LNCaP clone FGC (cell line): Measurements from ENCODE around the gene JMJD8.

Source experiments
- DNase-seq: peaks from one replicate; pipeline ENCODE4 v3.0.0-alpha.2; 2011; ENCODE audit warnings: low read depth
- H3K4me3 ChIP-seq: 2 replicates; pipeline ENCODE4 v1.5.1; 2011; ENCODE audit warnings: mild to moderate bottlenecking, low read depth, low read length, control low read depth
- TF ChIP-seq, protein P1 (sequence below): IDR thresholded peaks from 2 replicates; pipeline ENCODE4 v1.5.1; 2012; ENCODE audit warnings: mild to moderate bottlenecking; ENCODE audit not compliant: control insufficient read depth, insufficient read depth; ENCODE audit errors: extremely low read depth

Gene JMJD8

DNA sequence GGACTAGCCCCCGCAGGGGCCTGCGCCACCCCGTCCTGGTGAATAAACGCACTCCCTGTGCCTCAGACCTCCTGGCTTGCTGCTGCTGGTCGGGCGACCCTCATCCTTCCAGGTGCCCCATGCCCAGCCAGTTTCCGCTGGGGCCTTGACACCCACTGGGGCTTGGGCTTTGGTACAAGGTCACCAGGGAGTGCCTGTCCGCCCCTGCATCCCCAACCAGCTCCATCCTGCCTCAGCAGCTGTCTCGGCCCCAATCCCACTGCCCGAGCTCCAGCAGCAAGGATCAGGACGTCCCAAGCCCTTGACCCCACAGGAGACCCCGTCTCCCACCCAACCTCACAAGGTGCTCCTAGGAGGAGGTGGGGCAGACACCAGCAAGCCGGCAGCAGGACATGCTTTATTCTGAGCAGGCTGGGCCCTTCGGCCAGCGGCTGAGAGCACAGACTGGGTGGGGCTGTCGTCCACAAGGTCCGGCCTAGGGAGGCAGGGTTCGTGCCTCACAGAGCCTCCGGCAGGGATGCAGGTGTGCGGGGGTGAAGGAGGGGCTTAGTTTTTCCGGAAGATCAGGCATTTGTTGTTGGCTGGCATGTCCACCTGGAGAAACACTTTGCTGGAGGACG, 50.0 kb downstream of the JMJD8 start:
- no peak for DNase-seq
- TF ChIP-seq, protein P1, sequence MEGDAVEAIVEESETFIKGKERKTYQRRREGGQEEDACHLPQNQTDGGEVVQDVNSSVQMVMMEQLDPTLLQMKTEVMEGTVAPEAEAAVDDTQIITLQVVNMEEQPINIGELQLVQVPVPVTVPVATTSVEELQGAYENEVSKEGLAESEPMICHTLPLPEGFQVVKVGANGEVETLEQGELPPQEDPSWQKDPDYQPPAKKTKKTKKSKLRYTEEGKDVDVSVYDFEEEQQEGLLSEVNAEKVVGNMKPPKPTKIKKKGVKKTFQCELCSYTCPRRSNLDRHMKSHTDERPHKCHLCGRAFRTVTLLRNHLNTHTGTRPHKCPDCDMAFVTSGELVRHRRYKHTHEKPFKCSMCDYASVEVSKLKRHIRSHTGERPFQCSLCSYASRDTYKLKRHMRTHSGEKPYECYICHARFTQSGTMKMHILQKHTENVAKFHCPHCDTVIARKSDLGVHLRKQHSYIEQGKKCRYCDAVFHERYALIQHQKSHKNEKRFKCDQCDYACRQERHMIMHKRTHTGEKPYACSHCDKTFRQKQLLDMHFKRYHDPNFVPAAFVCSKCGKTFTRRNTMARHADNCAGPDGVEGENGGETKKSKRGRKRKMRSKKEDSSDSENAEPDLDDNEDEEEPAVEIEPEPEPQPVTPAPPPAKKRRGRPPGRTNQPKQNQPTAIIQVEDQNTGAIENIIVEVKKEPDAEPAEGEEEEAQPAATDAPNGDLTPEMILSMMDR = no peak
- H3K4me3 ChIP-seq = no peak overlapping the region

DNA sequence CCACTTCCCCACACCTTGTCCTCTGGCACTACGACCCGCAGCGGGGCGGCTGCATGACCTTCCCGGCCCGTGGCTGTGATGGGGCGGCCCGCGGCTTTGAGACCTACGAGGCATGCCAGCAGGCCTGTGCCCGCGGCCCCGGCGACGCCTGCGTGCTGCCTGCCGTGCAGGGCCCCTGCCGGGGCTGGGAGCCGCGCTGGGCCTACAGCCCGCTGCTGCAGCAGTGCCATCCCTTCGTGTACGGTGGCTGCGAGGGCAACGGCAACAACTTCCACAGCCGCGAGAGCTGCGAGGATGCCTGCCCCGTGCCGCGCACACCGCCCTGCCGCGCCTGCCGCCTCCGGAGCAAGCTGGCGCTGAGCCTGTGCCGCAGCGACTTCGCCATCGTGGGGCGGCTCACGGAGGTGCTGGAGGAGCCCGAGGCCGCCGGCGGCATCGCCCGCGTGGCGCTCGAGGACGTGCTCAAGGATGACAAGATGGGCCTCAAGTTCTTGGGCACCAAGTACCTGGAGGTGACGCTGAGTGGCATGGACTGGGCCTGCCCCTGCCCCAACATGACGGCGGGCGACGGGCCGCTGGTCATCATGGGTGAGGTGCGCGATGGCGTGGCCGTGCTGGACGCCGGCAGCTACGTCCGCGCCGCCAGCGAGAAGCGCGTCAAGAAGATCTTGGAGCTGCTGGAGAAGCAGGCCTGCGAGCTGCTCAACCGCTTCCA, 50.6 kb downstream of the JMJD8 start:
- TF ChIP-seq, protein P1 = no peak
- no peak overlapping the region for H3K4me3 ChIP-seq
- no peak for DNase-seq

DNA sequence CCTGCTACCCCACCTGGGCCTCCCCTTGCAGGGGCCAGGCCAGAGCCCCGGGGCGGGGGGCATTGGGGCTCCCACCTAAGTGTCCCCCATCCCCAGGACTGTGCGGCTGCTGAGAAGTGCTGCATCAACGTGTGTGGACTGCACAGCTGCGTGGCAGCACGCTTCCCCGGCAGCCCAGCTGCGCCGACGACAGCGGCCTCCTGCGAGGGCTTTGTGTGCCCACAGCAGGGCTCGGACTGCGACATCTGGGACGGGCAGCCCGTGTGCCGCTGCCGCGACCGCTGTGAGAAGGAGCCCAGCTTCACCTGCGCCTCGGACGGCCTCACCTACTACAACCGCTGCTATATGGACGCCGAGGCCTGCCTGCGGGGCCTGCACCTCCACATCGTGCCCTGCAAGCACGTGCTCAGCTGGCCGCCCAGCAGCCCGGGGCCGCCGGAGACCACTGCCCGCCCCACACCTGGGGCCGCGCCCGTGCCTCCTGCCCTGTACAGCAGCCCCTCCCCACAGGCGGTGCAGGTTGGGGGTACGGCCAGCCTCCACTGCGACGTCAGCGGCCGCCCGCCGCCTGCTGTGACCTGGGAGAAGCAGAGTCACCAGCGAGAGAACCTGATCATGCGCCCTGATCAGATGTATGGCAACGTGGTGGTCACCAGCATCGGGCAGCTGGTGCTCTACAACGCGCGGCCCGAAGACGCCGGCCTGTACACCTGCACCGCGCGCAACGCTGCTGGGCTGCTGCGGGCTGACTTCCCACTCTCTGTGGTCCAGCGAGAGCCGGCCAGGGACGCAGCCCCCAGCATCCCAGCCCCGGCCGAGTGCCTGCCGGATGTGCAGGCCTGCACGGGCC, 51.4 kb downstream of the JMJD8 start:
- no peak overlapping the region for H3K4me3 ChIP-seq
- DNase-seq = no peak
- TF ChIP-seq, protein P1 = no peak

DNA sequence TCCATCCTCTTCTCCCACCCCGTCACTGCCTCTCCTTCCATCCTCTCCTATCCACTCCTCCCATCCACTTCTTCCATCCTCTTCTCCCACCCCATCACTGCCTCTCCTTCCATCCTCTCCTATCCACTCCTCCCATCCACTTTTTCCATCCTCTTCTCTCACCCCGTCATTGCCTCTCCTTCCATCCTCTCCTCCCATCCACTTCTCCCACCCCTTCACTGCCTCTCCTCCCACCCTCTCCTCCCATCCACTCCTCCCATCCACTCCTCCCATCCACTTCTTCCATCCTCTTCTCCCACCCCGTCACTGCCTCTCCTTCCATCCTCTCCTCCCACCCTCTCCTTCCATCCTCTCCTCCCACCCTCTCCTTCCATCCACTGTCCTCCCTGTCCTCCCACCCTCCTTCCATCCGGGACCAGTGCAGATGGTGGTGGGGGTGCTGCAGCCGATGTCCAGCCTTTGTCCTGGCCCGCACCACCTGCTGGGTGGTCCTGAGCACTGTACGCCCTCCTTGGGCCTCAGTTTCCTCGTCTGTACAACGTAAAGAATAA, 52.3 kb downstream of the JMJD8 start:
- TF ChIP-seq, protein P1 = no peak
- no peak overlapping the region for H3K4me3 ChIP-seq
- DNase-seq = no peak
